DMS153 treated with DMSO at 0.1 percent for 48 hours (cell line): ENCODE data around the gene FEV.

ENCODE experiments used
- DNase-seq: peaks from one replicate; lab custom pipeline; 2025; ENCODE audit not compliant: unreplicated experiment; lab: John Stamatoyannopoulos, UW

The FEV gene

GRCh38 chr2:218979846-218980734, 4.9 kb downstream of the FEV start:
- DNase-seq, result peak; percentile 88

DNA sequence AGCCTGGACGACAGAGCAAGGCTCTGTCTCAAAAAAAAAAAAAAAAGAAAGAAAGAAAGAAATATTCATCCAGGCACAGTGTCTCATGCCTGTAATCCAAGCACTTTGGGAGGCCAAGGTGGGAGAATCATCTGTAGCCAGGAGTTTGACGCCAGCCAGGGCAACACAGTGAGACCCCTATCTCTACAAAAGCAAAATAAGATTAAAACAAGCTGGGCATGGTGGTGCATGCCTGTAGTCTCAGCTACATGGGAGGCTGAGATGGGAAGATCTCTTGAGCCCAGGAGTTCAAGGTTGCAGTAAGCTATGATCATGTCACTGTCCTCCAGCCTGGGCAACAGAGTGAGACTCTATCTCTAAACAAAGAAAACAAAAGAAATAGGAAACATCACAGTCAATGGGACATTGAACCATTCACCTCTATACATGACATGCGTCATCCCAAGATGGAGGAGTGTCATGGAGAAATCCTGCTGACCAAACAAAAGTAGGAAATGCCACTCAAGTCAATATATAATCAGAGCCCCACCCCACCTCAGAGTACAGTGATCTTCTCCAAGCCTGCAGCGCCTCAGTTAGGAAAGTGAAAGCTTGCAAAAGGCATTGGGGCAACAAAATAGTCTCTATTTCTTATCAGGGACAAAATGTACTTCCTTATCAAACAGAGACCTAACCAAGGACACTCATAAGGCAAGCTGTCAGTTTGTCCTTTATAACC, 9.8 kb downstream of the FEV start:
- no peak for DNase-seq

DNA sequence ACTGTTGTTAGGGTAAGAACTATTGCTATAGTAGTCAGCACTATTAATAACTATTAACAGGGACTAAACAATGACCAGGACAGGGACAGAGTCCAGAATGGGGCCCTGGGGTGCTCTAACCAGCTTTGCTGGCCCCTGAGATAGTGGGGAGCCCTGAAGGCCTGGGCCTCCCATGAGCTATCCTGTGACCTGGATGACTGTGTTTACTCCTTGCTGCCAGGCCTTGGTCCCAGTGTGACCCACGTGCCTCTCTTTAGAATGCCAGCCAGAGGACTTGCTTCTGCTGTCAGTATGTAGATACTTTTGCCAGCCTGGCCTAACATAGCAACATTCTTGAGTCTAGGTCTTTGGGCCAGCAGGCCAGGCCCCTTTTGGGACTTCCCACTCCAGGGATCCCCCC, 14.1 kb downstream of the FEV start:
- DNase-seq, result no peak

DNA sequence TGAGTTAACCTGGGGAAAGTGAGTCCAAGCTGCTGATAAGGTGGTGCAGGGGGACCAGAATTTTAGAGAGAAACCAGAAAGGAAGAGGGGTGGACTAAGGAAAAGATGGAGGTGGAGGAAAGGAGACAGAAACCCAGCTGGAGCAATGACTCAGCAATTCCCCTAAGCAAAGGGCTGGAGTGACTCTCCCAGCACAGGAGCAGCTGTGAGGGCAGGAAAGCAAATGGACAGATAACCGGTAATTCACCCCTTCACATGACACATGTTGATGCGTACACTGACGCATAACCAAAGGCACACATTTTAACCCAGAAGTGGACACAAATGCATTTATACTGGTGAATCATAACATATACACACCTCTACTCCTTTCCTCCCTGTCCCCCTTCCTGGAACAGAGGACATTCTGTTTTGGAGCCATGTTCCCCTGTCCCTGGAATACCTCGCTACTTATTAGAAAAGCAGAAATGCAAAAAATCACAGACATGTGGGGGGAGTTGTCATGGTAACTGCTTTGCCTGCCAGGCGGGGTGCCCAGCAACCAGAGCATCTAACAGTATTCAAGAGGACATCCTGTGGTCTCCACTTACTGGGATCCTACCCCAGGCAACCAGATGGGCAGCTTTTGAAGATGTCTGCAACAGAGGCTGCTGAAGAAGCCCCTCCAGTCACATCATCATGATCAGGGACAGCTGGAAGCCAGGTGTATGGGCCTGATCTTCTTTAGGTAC, 20.8 kb downstream of the FEV start:
- peak; percentile 41 for DNase-seq

DNA sequence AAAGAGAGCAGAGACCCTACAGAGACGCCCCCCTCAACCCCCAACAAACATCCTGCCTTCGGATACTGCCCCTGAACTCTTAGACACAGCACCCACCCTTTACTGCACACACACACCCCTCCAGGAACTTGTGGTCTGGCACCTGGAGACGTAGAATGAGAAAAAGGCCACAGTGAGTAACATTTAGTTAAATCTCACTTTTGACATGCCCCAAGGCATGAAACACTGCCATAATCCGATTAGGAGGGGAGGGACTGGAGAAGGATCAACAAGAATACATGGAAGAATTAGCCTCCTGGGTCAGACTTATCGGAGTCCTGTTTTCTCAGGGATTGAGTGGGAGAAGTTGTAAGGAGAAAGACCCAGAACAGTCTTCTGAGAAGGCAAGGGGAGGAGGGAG, 21.4 kb downstream of the FEV start:
- DNase-seq, result no peak

DNA sequence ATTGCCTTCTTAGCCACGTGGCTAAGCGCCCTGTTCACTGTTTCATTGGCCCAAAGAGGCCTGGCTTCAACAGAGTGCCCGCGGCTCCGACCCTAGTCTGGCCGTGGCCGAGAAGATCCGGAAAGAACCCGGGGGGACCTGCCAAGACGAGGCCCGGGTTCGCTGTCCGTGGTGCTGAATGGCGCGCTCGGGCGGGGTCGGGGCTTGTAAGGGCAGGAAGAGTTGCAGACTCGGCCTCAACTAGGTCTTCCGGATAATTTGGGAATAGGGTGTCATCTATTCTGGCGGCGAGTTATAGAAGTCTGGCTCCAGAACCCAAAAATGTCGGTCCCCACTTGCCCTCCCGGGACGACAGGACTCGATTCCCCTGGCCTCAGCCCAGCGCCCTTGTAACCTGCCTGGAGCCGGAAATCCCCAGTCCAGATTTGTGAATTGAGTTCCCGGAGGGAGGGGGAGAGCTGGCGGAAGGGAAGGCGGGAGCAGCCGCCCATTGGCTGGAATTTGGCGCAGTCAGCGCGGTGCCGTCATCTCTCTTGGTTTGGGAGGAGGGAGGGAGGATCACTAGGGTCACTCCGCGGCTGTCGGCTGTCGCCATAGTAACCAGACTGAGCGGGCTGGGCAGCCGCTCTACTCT, 22.0 kb downstream of the FEV start:
- DNase-seq, result peak; percentile 96

DNA sequence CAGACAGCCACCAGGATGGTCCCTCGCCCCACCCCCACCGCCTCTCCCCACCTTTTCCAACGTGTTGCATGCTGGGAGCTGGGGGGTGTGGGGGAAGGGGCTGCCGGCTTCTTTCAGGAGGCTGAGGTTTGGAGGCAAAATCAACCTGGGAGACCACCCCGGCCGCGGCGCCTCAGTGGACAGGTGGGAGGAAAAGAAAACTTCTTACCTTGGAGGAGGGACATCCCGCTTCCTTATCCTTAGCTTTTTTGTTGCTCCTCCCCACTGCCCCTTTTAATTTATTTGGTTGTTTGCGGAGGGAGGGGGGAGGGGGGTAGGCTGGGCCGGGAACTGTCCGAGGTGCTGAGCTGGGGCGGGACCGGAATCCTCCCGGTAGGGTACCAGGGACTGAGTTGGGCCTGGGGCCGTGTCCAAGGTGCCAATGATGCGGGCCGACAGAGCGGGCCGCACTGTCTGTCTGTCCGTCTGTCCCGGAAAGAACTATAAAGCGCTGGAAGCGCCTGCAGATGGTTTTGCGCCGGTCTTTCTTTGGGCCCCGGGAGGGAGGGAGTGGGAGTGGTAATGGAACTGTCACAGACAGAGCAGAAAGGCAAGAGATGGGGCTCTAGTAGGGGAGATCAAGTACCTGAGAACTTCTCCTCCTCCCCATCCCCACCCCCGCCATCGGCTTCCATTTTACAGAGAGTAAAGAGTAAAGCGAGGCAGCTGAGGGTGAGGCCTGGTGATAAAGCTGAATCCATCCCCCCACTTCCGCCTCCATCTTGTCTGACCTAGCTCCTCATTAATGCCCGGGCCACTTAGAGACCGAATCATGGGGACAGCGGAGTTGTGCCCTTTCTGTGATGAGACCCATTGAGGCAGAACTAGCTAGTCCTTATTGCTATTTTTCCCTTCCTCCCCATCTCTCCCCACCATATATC, 23.1 kb downstream of the FEV start:
- peak; percentile 27 for DNase-seq

DNA sequence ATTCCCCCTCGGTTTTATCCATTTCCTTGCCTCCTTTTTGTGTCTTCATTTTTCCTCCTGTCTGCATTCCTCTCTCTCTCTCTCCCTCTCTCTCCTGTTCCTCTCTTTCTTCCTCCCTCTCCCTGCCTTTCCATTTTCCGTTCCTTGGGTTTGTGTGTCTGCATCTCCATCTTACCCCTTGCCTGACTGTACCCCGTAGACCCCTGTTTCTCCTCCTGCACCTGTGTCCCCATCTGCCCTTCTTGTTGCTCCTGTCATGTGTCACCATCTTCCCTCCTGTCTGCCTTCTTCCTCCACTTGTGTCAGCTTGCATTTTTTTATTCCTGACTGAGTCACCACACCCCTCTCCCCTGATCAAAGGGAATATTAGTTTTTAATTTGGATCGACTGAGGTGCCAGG, 23.8 kb downstream of the FEV start:
- DNase-seq, result no peak

- no peak for DNase-seq
Measured at GRCh38 chr2:218960309-218961165, 24.4 kb downstream of the FEV start.

DNA sequence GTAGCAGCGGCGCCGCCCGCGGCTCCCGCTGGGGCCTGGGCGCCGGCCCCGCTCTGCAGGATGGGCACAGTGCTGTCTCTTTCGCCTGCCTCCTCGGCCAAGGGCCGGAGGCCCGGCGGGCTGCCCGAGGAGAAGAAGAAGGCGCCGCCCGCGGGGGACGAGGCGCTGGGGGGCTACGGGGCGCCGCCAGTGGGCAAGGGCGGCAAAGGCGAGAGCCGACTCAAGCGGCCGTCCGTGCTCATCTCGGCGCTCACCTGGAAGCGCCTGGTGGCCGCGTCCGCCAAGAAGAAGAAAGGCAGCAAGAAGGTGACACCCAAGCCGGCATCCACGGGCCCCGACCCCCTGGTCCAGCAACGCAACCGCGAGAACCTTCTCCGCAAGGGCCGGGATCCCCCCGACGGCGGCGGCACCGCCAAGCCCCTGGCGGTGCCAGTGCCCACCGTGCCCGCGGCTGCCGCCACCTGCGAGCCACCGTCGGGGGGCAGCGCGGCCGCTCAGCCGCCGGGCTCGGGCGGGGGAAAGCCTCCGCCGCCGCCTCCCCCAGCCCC, 25.1 kb downstream of the FEV start:
- DNase-seq, result no peak

- peak; percentile 79 for DNase-seq
Measured at GRCh38 chr2:218959141-218959731, 25.7 kb downstream of the FEV start, which contains the start of gene CDK5R2. TSS of gene CDK5R2 (plus strand) at chr2:218959666. CDS start at chr2:218959821, 155 bp downstream.

DNA sequence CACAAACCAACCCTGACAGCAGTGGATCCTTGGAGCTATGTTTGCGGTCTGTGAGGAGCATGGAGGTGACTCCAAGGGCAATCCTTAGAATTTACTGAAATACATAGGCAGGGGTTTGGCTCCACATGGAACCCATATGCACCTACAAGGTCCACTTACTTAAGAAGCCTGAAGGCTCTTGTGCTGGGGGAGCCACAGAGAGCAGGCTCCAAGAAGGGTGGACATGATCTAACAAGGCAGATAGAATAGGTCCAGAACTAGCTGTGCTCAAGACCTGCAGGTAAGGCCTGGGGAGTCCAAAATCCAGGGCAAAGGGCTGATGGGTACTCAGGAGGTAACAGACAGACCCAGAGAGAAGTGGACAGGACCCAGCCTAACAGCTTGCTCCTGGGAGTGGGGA, 26.7 kb downstream of the FEV start:
- no peak for DNase-seq

GRCh38 chr2:218957671-218958070, 27.3 kb downstream of the FEV start:
- no peak for DNase-seq

GRCh38 chr2:218956039-218956438, 28.9 kb downstream of the FEV start:
- DNase-seq, result no peak

GRCh38 chr2:218954541-218955300, 30.3 kb downstream of the FEV start:
- DNase-seq, result no peak

DNA sequence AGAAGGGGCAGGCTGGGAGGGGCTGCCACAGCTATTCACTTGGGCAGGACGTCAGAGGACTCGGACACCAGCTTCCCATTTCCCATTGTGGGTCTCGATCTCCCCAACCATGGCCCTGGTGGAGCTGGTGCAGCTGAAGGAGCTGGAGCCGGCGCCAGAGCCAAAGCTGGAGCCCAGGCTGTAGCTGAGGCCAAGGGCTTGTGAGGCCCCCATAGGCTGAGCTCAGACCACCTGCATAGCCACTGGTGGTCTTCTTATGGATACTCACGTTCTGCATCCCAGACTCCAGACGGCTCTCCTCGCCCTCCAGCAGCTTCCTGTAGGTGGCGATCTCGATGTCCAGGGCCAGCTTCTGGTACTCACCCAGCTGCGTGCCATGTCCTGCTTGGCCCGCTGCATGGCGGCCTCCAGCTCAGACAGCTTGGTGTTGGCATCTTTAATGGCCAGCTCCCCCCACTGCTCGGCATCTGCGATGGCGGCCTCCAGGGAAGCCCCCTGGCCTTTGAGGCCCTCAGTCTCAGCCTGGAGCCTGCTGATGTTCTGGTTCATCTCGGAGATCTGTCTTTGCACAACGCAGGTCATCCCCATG, 31.5 kb downstream of the FEV start:
- no peak for DNase-seq

DNA sequence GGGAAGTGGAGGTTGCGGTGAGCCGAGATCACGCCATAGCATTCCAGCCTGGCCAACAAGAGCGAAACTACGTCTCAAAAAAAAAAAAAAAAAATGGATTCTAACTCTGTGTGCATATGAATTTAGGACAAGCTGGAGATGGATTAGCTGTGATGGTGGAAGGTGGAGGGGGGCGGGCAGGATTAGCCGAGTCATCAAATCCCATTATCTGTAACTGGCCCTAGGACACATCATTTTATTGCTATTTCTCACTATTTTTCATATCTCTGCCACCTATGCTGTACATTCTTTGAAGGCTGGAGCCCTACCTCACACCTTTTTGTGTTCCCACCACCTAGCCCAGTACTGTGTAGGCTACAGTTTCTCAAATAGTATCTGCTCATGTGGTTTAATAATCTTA, 32.8 kb downstream of the FEV start:
- no peak for DNase-seq
